WTC11 (cell line): ENCODE data around the gene MGMT. TPM values are rescaled to one million over a fixed set of nuclear protein-coding genes. Genes with fewer than 3 reads are reported as not detected.

Experiments used
- ATAC-seq: fragments of 200-7000 bp; cut with Tn5 transposase; 2 replicates; pipeline ENCODE4 v1.10.0; 2021; ENCODE audit warnings: mild to moderate bottlenecking, moderate library complexity
- CTCF ChIA-PET: fragments of 300-600 bp; sonication (Branson Sonifier 250); formaldehyde crosslinking; loops from one replicate; lab custom pipeline; 2021; ENCODE audit warnings: antibody characterized with exemption; lab: Charles Lee
- POLR2A ChIA-PET: fragments of 350-600 bp; sonication (Branson Sonifier 250); formaldehyde crosslinking; loops from one replicate; lab custom pipeline; 2021; ENCODE audit warnings: antibody characterized with exemption; lab: Charles Lee
- DNase-seq: peaks from one replicate; pipeline ENCODE4 v3.0.0; 2021; ENCODE audit warnings: low spot score
- H3K27ac Mint-ChIP-seq: 2 replicates; pipeline ENCODE4 v1.8.0; 2021; ENCODE audit warnings: mixed read lengths
- H3K27me3 Mint-ChIP-seq: 2 replicates; pipeline ENCODE4 v1.8.0; 2021; ENCODE audit warnings: low read depth, mild to moderate bottlenecking, moderate library complexity, mixed read lengths
- H3K36me3 Mint-ChIP-seq: 2 replicates; pipeline ENCODE4 v1.8.0; 2021; ENCODE audit warnings: mixed read lengths
- H3K4me1 Mint-ChIP-seq: 2 replicates; pipeline ENCODE4 v1.8.0; 2022; ENCODE audit warnings: mixed read lengths
- H3K4me3 Mint-ChIP-seq: 2 replicates; pipeline ENCODE4 v1.8.0; 2021; ENCODE audit warnings: mild to moderate bottlenecking, moderate library complexity, mixed read lengths
- H3K9me3 Mint-ChIP-seq: 2 replicates; pipeline ENCODE4 v1.8.0; 2021; ENCODE audit warnings: mixed read lengths
- AFF4 ChIP-seq: sonication (generic); formaldehyde crosslinking; IDR thresholded peaks from 2 replicates; pipeline ENCODE4 v1.8.1; 2023; ENCODE audit warnings: mild to moderate bottlenecking, missing genetic modification reagents, borderline replicate concordance
- CREB1 ChIP-seq: sonication (generic); formaldehyde crosslinking; IDR thresholded peaks from 2 replicates; pipeline ENCODE4 v1.8.0; 2023; ENCODE audit warnings: mild to moderate bottlenecking, missing genetic modification reagents
- GABPB1 ChIP-seq: sonication (generic); formaldehyde crosslinking; IDR thresholded peaks from 2 replicates; pipeline ENCODE4 v1.8.1; 2023; ENCODE audit warnings: mild to moderate bottlenecking, missing genetic modification reagents
- HMGA2 ChIP-seq: fragments of 250-450 bp; sonication (Bioruptor Pico); IDR thresholded peaks from 2 replicates; pipeline ENCODE4 v1.4.0; 2021; ENCODE audit warnings: mild to moderate bottlenecking, moderate library complexity
- HMGXB4 ChIP-seq: sonication (generic); formaldehyde crosslinking; IDR thresholded peaks from 2 replicates; pipeline ENCODE4 v1.8.1; 2023; ENCODE audit warnings: mild to moderate bottlenecking, moderate library complexity, missing genetic modification reagents
- MYBL2 ChIP-seq: sonication (generic); formaldehyde crosslinking; IDR thresholded peaks from 2 replicates; pipeline ENCODE4 v1.8.1; 2023; ENCODE audit warnings: mild to moderate bottlenecking, moderate library complexity, missing genetic modification reagents
- PRDM15 ChIP-seq: sonication (generic); formaldehyde crosslinking; IDR thresholded peaks from 2 replicates; pipeline ENCODE4 v1.8.0; 2022; ENCODE audit warnings: missing genetic modification reagents
- SMAD4 ChIP-seq: sonication (generic); formaldehyde crosslinking; IDR thresholded peaks from 2 replicates; pipeline ENCODE4 v1.8.0; 2022; ENCODE audit warnings: mild to moderate bottlenecking, missing genetic modification reagents
- TEAD1 ChIP-seq: sonication (generic); formaldehyde crosslinking; IDR thresholded peaks from 2 replicates; pipeline ENCODE4 v1.8.0; 2022; ENCODE audit warnings: mild to moderate bottlenecking, missing genetic modification reagents
- TP53 ChIP-seq: sonication (generic); formaldehyde crosslinking; IDR thresholded peaks from 2 replicates; pipeline ENCODE4 v1.8.1; 2023; ENCODE audit warnings: mild to moderate bottlenecking, missing genetic modification reagents
- ZNF317 ChIP-seq: sonication (generic); formaldehyde crosslinking; IDR thresholded peaks from 2 replicates; pipeline ENCODE4 v1.8.1; 2023; ENCODE audit warnings: low read depth, mild to moderate bottlenecking, moderate library complexity, missing genetic modification reagents, borderline replicate concordance
- ZNF416 ChIP-seq: fragments of 250-450 bp; sonication (Bioruptor Pico); IDR thresholded peaks from 2 replicates; pipeline ENCODE4 v1.9.0; 2021; ENCODE audit warnings: mild to moderate bottlenecking, inconsistent platforms
- total RNA-seq: library from RNA; stranded (reverse); gene quantifications from 3 replicates; pipeline ENCODE4 v1.2.3, GENCODE V29; 2021

Gene MGMT
- total RNA-seq, 1 experiment from 2014 or later, result 11.8 TPM

GRCh38 chr10:129766611-129767550 is 299.8 kb downstream of the MGMT start (continued):
- no peak for TF ChIP-seq CREB1 (CRISPR knock-in tag)
- no peak for TF ChIP-seq HMGA2 (CRISPR knock-in tag)
- TF ChIP-seq PRDM15 (CRISPR knock-in tag), result no peak

GRCh38 chr10:129767751-129768150 is 300.7 kb downstream of the MGMT start:
- ChIA-PET POLR2A (no interaction called here), CTCF (interaction anchor here (1.0 to 2.9 kb wide), 5 partner anchors 26 to 201 kb away, joined by 3 to 12 read pairs (median 4); no protein-coding TSS in a partner anchor)
- TF ChIP-seq GABPB1 (CRISPR knock-in tag) (no peak), ZNF317 (CRISPR knock-in tag) (no peak), AFF4 (no peak), TEAD1 (no peak), HMGXB4 (no peak), MYBL2 (no peak), TP53 (CRISPR knock-in tag) (no peak), SMAD4 (CRISPR knock-in tag) (no peak), HMGA2 (CRISPR knock-in tag) (no peak), ZNF416 (CRISPR knock-in tag) (no peak)
- no peaks in the 10 kb centered on the region for H3K27me3 Mint-ChIP-seq
- H3K27ac Mint-ChIP-seq, result no peak overlapping the region
- H3K36me3 Mint-ChIP-seq, result no peaks in the 10 kb centered on the region
- no peaks in the 10 kb centered on the region for H3K9me3 Mint-ChIP-seq
- no peak for DNase-seq
- H3K4me1 Mint-ChIP-seq, result peaks cover under 1% of the 10 kb centered on the region
- ATAC-seq, result no peak
- H3K4me3 Mint-ChIP-seq, result no peak overlapping the region
